ENCODE measurements around the gene HNMT. TPM values are rescaled to one million over a fixed set of nuclear protein-coding genes. Genes with fewer than 3 reads are reported as not detected.

The HNMT gene
- total RNA-seq, 1 experiment from 2014 or later, result 16.6 TPM

- POLR2A ChIA-PET (ENCODE audit: unreplicated experiment), result no interaction called here
- H3F3A ChIP-seq (ENCODE audit: insufficient read depth, low read depth), result no peaks in the 10 kb centered on the region
- TF ChIP-seq EZH2 (IDR thresholded peaks at IDR 0.05; ENCODE audit: low read depth) (no peak), CTCF (conservative IDR thresholded peaks at IDR 0.05) (no peak)
- peaks cover 18% of the 10 kb centered on the region for H3K4me1 ChIP-seq (replicated peaks; ENCODE audit: insufficient read depth)
- H3K9me3 ChIP-seq (ENCODE audit: insufficient read depth, low read depth), result no peaks in the 10 kb centered on the region
- H3K27ac ChIP-seq, result no peak overlapping the region
- H3K4me3 ChIP-seq, result no peak overlapping the region
- CTCF ChIA-PET, result no interaction called here
- BruUV-seq (replicated peaks), result no TSS peak
- DNase-seq, result no peak
- H4K20me1 ChIP-seq (ENCODE audit: insufficient read depth), result no peaks in the 10 kb centered on the region
- H3K36me3 ChIP-seq (ENCODE audit: low read depth), result 0 out of 2 replicates have a peak, but pooled peaks cover 6% of the 10 kb centered on the region
- no peak overlapping the region for H2AFZ ChIP-seq
- H3K4me2 ChIP-seq, result no peak overlapping the region
- H3K79me2 ChIP-seq (ENCODE audit: low read depth), result no peaks in the 10 kb centered on the region
- intact Hi-C loops (cut with micrococcal nuclease; ENCODE audit: unreplicated experiment), result no loop called here
- H3K9me2 ChIP-seq (ENCODE audit: insufficient read depth), result no peaks in the 10 kb centered on the region
- no peaks in the 10 kb centered on the region for H3K27me3 ChIP-seq (ENCODE audit: insufficient read depth, low read depth)
These were observed 56.2 kb downstream of the HNMT start for GRCh38 chr2:138020432-138020831.

GRCh38 chr2:138021154-138021553 is 56.9 kb downstream of the HNMT start:
- Histone ChIP-seq H3K27me3 (ENCODE audit: insufficient read depth, low read depth) (no peaks in the 10 kb centered on the region), H3K4me1 (replicated peaks; ENCODE audit: insufficient read depth) (peaks cover 13% of the 10 kb centered on the region), H3K9me3 (ENCODE audit: insufficient read depth, low read depth) (no peaks in the 10 kb centered on the region), H3K9me2 (ENCODE audit: insufficient read depth) (no peaks in the 10 kb centered on the region), H3K79me2 (ENCODE audit: low read depth) (no peaks in the 10 kb centered on the region), H3K4me3 (no peak overlapping the region), H3K36me3 (ENCODE audit: low read depth) (no peaks in the 10 kb centered on the region), H3K4me2 (no peak overlapping the region), H3K27ac (no peak overlapping the region), H4K20me1 (ENCODE audit: insufficient read depth) (no peaks in the 10 kb centered on the region), H2AFZ (no peak overlapping the region), H3F3A (ENCODE audit: insufficient read depth, low read depth) (no peaks in the 10 kb centered on the region)
- TF ChIP-seq EZH2 (IDR thresholded peaks at IDR 0.05; ENCODE audit: low read depth) (no peak), CTCF (conservative IDR thresholded peaks at IDR 0.05) (no peak)
- intact Hi-C loops (cut with micrococcal nuclease; ENCODE audit: unreplicated experiment), result no loop called here
- POLR2A ChIA-PET (ENCODE audit: unreplicated experiment), result no interaction called here
- CTCF ChIA-PET, result no interaction called here
- no peak for DNase-seq
- no TSS peak for BruUV-seq (replicated peaks)

DNA sequence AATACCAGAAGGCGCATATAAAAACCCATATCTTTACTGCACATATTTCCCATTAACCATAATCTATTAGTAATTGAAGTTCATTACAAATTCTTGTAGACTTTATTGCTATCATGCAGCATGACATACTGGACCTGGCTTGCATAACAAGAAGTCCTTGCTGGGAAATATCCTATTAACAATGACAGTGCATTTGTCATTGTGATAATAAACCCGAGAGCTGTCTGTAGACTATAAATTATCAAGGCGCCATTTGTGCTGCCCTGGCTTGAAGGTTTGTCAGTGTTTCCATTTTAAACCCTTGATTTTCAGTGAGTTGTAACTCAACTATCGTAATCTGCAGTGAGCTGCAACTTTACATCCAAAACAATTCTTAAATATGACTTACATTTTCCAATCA is 59.0 kb downstream of the HNMT start:
- H3K9me3 ChIP-seq (ENCODE audit: insufficient read depth, low read depth), result no peaks in the 10 kb centered on the region
- no peaks in the 10 kb centered on the region for H3K9me2 ChIP-seq (ENCODE audit: insufficient read depth)
- intact Hi-C loops (cut with micrococcal nuclease; ENCODE audit: unreplicated experiment), result no loop called here
- no peaks in the 10 kb centered on the region for H3K36me3 ChIP-seq (ENCODE audit: low read depth)
- no peak overlapping the region for H2AFZ ChIP-seq
- ChIA-PET POLR2A (ENCODE audit: unreplicated experiment) (no interaction called here), CTCF (no interaction called here)
- H3K27ac ChIP-seq, result no peak overlapping the region
- H3K4me2 ChIP-seq, result no peak overlapping the region
- TF ChIP-seq CTCF (conservative IDR thresholded peaks at IDR 0.05), result no peak
- TF ChIP-seq EZH2 (IDR thresholded peaks at IDR 0.05; ENCODE audit: low read depth), result no peak
- no TSS peak for BruUV-seq (replicated peaks)
- no peaks in the 10 kb centered on the region for H3K27me3 ChIP-seq (ENCODE audit: insufficient read depth, low read depth)
- H3F3A ChIP-seq (ENCODE audit: insufficient read depth, low read depth), result no peaks in the 10 kb centered on the region
- no peak for DNase-seq
- H3K79me2 ChIP-seq (ENCODE audit: low read depth), result no peaks in the 10 kb centered on the region
- no peaks in the 10 kb centered on the region for H4K20me1 ChIP-seq (ENCODE audit: insufficient read depth)
- no peaks in the 10 kb centered on the region for H3K4me1 ChIP-seq (replicated peaks; ENCODE audit: insufficient read depth)
- no peak overlapping the region for H3K4me3 ChIP-seq

All from PC-9 (cell line).